Liver (tissue), 9 donors: Measurements from ENCODE around the gene SIM2. TPM values are rescaled to one million over a fixed set of nuclear protein-coding genes. Genes with fewer than 3 reads are reported as not detected.

Source experiments
- DNase-seq: peaks from one replicate; pipeline ENCODE4 v3.0.0-alpha.2; 2017; ENCODE audit warnings: low spot score
- H3K27ac ChIP-seq, 2 donors: one replicate each; pipeline ENCODE4 v1.7.0; 2013; ENCODE audit warnings: inconsistent platforms in 2 of 2, low read length in 2 of 2, control low read depth in 1 of 2, low read depth in 1 of 2, mild to moderate bottlenecking in 1 of 2
- H3K27me3 ChIP-seq, 4 donors: one replicate each; pipeline versions ENCODE4 v1.6.1 to v1.7.0; 2013; ENCODE audit warnings: low read length in 3 of 4, inconsistent platforms in 1 of 4, mild to moderate bottlenecking in 1 of 4, moderate library complexity in 1 of 4; ENCODE audit not compliant: control insufficient read depth in 4 of 4, insufficient read depth in 4 of 4
- H3K36me3 ChIP-seq, 4 donors: one replicate each; pipeline versions ENCODE4 v1.6.1 to v1.7.0; 2013; ENCODE audit warnings: low read length in 3 of 4, mild to moderate bottlenecking in 3 of 4, low read depth in 1 of 4, moderate library complexity in 1 of 4; ENCODE audit not compliant: control insufficient read depth in 4 of 4, insufficient read depth in 3 of 4
- H3K4me1 ChIP-seq, 4 donors: one replicate each; pipeline versions ENCODE4 v1.6.1 to v1.7.0; 2013; ENCODE audit warnings: low read length in 3 of 4, mild to moderate bottlenecking in 3 of 4, moderate library complexity in 1 of 4; ENCODE audit not compliant: control insufficient read depth in 4 of 4, insufficient read depth in 4 of 4
- H3K4me3 ChIP-seq, 3 donors: one replicate each; pipeline versions ENCODE4 v1.6.1 to v1.7.0; 2013; ENCODE audit warnings: low read length in 3 of 3, control low read depth in 1 of 3, low read depth in 1 of 3, mild to moderate bottlenecking in 1 of 3
- H3K9ac ChIP-seq, 2 donors: one replicate each; pipeline ENCODE4 v1.7.0; 2013; ENCODE audit warnings: low read length in 2 of 2, mild to moderate bottlenecking in 2 of 2, moderate library complexity in 2 of 2, control low read depth in 1 of 2, low read depth in 1 of 2
- H3K9me3 ChIP-seq, 4 donors: one replicate each; pipeline versions ENCODE4 v1.6.1 to v1.7.0; 2013; ENCODE audit warnings: low read length in 3 of 4; ENCODE audit not compliant: control insufficient read depth in 4 of 4
- ATF3 ChIP-seq: IDR thresholded peaks from 2 replicates; pipeline ENCODE4 v1.6.1; 2016; ENCODE audit warnings: antibody characterized with exemption
- CTCF ChIP-seq: fragments of 150-350 bp; IDR thresholded peaks from 2 replicates; pipeline ENCODE4 v1.5.1; 2017; ENCODE audit warnings: improper control_type of control experiment, low read depth, low read length; ENCODE audit not compliant: missing input control
- EGR1 ChIP-seq, 2 donors: IDR thresholded peaks; 2 replicates each; pipeline ENCODE4 v1.6.1; 2016 to 2018; ENCODE audit warnings: antibody characterized with exemption in 2 of 2, low read depth in 2 of 2
- FOXA1 ChIP-seq: IDR thresholded peaks from 2 replicates; pipeline ENCODE4 v1.6.1; 2016; ENCODE audit warnings: antibody characterized with exemption
- FOXA2 ChIP-seq: IDR thresholded peaks from 2 replicates; pipeline ENCODE4 v1.6.1; 2016; ENCODE audit warnings: antibody characterized with exemption
- GABPA ChIP-seq, 2 donors: IDR thresholded peaks in 1 of 2; conservative IDR thresholded peaks in 1 of 2; 2 replicates each; pipeline ENCODE4 v1.6.1; 2016; ENCODE audit warnings: antibody characterized with exemption in 2 of 2, mild to moderate bottlenecking in 1 of 2, moderate library complexity in 1 of 2
- HNF4A ChIP-seq, 2 donors: conservative IDR thresholded peaks; 2 replicates each; pipeline ENCODE4 v1.6.1; 2016; ENCODE audit warnings: antibody characterized with exemption in 2 of 2, mild to moderate bottlenecking in 2 of 2
- JUND ChIP-seq, 2 donors: IDR thresholded peaks; 2 replicates each; pipeline ENCODE4 v1.6.1; 2016; ENCODE audit warnings: antibody characterized with exemption in 2 of 2
- MAX ChIP-seq: IDR thresholded peaks from 2 replicates; pipeline ENCODE4 v1.6.1; 2016; ENCODE audit warnings: antibody characterized with exemption
- NR2F2 ChIP-seq: IDR thresholded peaks from 2 replicates; pipeline ENCODE4 v1.6.1; 2016; ENCODE audit warnings: antibody characterized with exemption
- RAD21 ChIP-seq, 2 donors: IDR thresholded peaks; 2 replicates each; pipeline ENCODE4 v1.6.1; 2016; ENCODE audit warnings: antibody characterized with exemption in 2 of 2, mild to moderate bottlenecking in 2 of 2
- REST ChIP-seq: IDR thresholded peaks from 2 replicates; pipeline ENCODE4 v1.6.1; 2016; ENCODE audit warnings: antibody characterized with exemption, mild to moderate bottlenecking
- RXRA ChIP-seq, 2 donors: IDR thresholded peaks; 2 replicates each; pipeline ENCODE4 v1.6.1; 2017 to 2018; ENCODE audit warnings: antibody characterized with exemption in 2 of 2, mild to moderate bottlenecking in 1 of 2
- SP1 ChIP-seq: IDR thresholded peaks from 2 replicates; pipeline ENCODE4 v1.6.1; 2018; ENCODE audit warnings: antibody characterized with exemption, mild to moderate bottlenecking
- TAF1 ChIP-seq: conservative IDR thresholded peaks from 2 replicates; pipeline ENCODE4 v1.6.1; 2016; ENCODE audit warnings: antibody characterized with exemption, mild to moderate bottlenecking
- YY1 ChIP-seq: IDR thresholded peaks from 2 replicates; pipeline ENCODE4 v1.6.1; 2016; ENCODE audit warnings: antibody characterized with exemption, mild to moderate bottlenecking
- ZBTB33 ChIP-seq: IDR thresholded peaks from 2 replicates; pipeline ENCODE4 v1.6.1; 2016; ENCODE audit warnings: antibody characterized with exemption
- WGBS: extraction: QIAGEN DNeasy Blood & Tissue Kit; methylation state at CpG from one replicate; pipeline ENCODE4 v1.1.7; 2013; 5-methylcytosine and 5-hydroxymethylcytosine counted together
- polyA plus RNA-seq, 2 donors: library from polyadenylated mRNA; stranded (reverse) in 1 of 2; unstranded in 1 of 2; fragments of 200-250 nt in 1 of 2; fragments of >200 nt in 1 of 2; fragmentation: Nextera tagmentation in 1 of 2; extraction: Ambion mirVana in 1 of 2; gene quantifications; one replicate each; pipeline versions ENCODE4 v1.2.1 to v1.2.3, GENCODE V29; 2013 to 2015
- total RNA-seq, 2 donors: library from RNA; depleted of rRNA; stranded (reverse); fragments of >200 nt; gene quantifications; one replicate each; pipeline ENCODE4 v1.2.3, GENCODE V29; 2014
- donor health status: healthy.
- donor health status: healthy.
- donor health status: healthy.
- donor health status: healthy.
- donor health status: healthy.

Gene SIM2
- total and polyA plus RNA-seq, 4 donors, result 0.19 TPM; not detected in 3

GRCh38 chr21:36703123-36703522, 4.2 kb downstream of the SIM2 start:
- Histone ChIP-seq H3K9me3 (no peaks in the 10 kb centered on the region), H3K4me1 (peaks cover 21 to 39% (median 27%) of the 10 kb centered on the region in 4 donors), H3K9ac (no peak overlapping the region), H3K4me3 (no peak overlapping the region), H3K27me3 (peaks cover 10 to 35% (median 18%) of the 10 kb centered on the region in 4 donors), H3K27ac (no peak overlapping the region), H3K36me3 (no peaks in the 10 kb centered on the region)
- WGBS, result 20% methylated on average over 3 of the region's 3 CpGs
- TF ChIP-seq NR2F2 (no peak), CTCF (no peak), EGR1 (IDR thresholded peaks at IDR 0.05; ENCODE audit: low read depth in 2 of 2) (no peak), YY1 (no peak), ATF3 (no peak)
- no peak for DNase-seq

GRCh38 chr21:36703626-36704280, 4.8 kb downstream of the SIM2 start:
- Histone ChIP-seq H3K27me3 (peaks cover 12 to 35% (median 19%) of the 10 kb centered on the region in 4 donors), H3K9me3 (no peaks in the 10 kb centered on the region), H3K9ac (no peak overlapping the region), H3K27ac (no peak overlapping the region), H3K4me3 (no peak overlapping the region), H3K4me1 (peaks cover 20 to 39% (median 23%) of the 10 kb centered on the region in 4 donors), H3K36me3 (no peaks in the 10 kb centered on the region)
- 9% methylated on average over 15 of the region's 15 CpGs for WGBS
- TF ChIP-seq FOXA2, result no peak
- no peak for TF ChIP-seq NR2F2
- TF ChIP-seq MAX, result no peak
- TF ChIP-seq JUND (IDR thresholded peaks at IDR 0.05), result no peak
- TF ChIP-seq FOXA1, result no peak
- TF ChIP-seq ZBTB33, result no peak
- no peak for TF ChIP-seq RXRA (IDR thresholded peaks at IDR 0.05)
- no peak for TF ChIP-seq TAF1
- TF ChIP-seq RAD21 (IDR thresholded peaks at IDR 0.05), result no peak
- no peak for TF ChIP-seq GABPA (IDR thresholded peaks at IDR 0.05 in 1 of 2, conservative IDR thresholded peaks at IDR 0.05 in 1 of 2)
- no peak for TF ChIP-seq ATF3
- no peak for TF ChIP-seq REST
- no peak for TF ChIP-seq SP1
- TF ChIP-seq EGR1 (IDR thresholded peaks at IDR 0.05; ENCODE audit: low read depth in 2 of 2), result no peak
- no peak for TF ChIP-seq HNF4A (conservative IDR thresholded peaks at IDR 0.05)
- DNase-seq, result no peak
